GM23338 (cell line): Measurements from ENCODE around the gene PDE4D. TPM values are rescaled to one million over a fixed set of nuclear protein-coding genes. Genes with fewer than 3 reads are reported as not detected.

Experiments used
- ATAC-seq: fragments of 200-7000 bp; cut with Tn5 transposase; 3 replicates; pipeline ENCODE4 v1.9.1; 2020
- DNase-seq: peaks from one replicate; pipeline ENCODE4 v3.0.0-alpha.2; 2015; ENCODE audit warnings: low spot score
- H2AFZ ChIP-seq: fragments of 200-600 bp; sonication (generic); 2 replicates; pipeline ENCODE4 v1.8.0; 2016; ENCODE audit warnings: antibody characterized with exemption, mild to moderate bottlenecking, moderate library complexity
- H3F3A ChIP-seq: fragments of 200-600 bp; sonication (generic); replicated peaks from 2 replicates; pipeline ENCODE4 v1.8.0; 2017; ENCODE audit warnings: antibody characterized with exemption, mixed run types, low read depth
- H3K27ac ChIP-seq: fragments of 200-600 bp; sonication (generic); 2 replicates; pipeline ENCODE4 v1.6.1; 2016; ENCODE audit warnings: low read depth
- H3K27me3 ChIP-seq: fragments of 200-600 bp; sonication (generic); 2 replicates; pipeline ENCODE4 v1.8.0; 2016; ENCODE audit warnings: mild to moderate bottlenecking, mixed run types, moderate library complexity; ENCODE audit not compliant: insufficient read depth
- H3K36me3 ChIP-seq: fragments of 200-600 bp; sonication (generic); 2 replicates; pipeline ENCODE4 v1.8.0; 2016; ENCODE audit warnings: mild to moderate bottlenecking; ENCODE audit not compliant: insufficient read depth
- H3K4me1 ChIP-seq: fragments of 200-600 bp; sonication (generic); 2 replicates; pipeline ENCODE4 v1.8.0; 2016; ENCODE audit warnings: mild to moderate bottlenecking, moderate library complexity; ENCODE audit not compliant: insufficient read depth
- H3K4me2 ChIP-seq: fragments of 200-600 bp; sonication (generic); 2 replicates; pipeline ENCODE4 v1.7.1; 2017; ENCODE audit warnings: mixed run types
- H3K4me3 ChIP-seq: fragments of 200-600 bp; sonication (generic); 2 replicates; pipeline ENCODE4 v1.6.1; 2016; ENCODE audit warnings: mixed run types
- H3K79me2 ChIP-seq: fragments of 200-600 bp; sonication (generic); replicated peaks from 2 replicates; pipeline ENCODE4 v1.8.0; 2017; ENCODE audit warnings: mild to moderate bottlenecking; ENCODE audit not compliant: insufficient read depth
- H3K9me2 ChIP-seq: fragments of 200-600 bp; sonication (generic); 2 replicates; pipeline ENCODE4 v1.8.0; 2017; ENCODE audit not compliant: insufficient read depth
- H4K20me1 ChIP-seq: fragments of 200-600 bp; sonication (generic); replicated peaks from 2 replicates; pipeline ENCODE4 v1.8.0; 2017; ENCODE audit warnings: mild to moderate bottlenecking; ENCODE audit not compliant: insufficient read depth
- H3K27ac Mint-ChIP-seq: 2 replicates; pipeline ENCODE4 v1.8.0; 2020; ENCODE audit warnings: inconsistent platforms, mild to moderate bottlenecking, moderate library complexity, mixed read lengths
- H3K27me3 Mint-ChIP-seq: 3 replicates; pipeline ENCODE4 v1.8.0; 2022; ENCODE audit warnings: low read depth, mild to moderate bottlenecking, moderate library complexity, mixed read lengths, inconsistent platforms; ENCODE audit not compliant: insufficient read depth, poor library complexity
- H3K36me3 Mint-ChIP-seq: 3 replicates; pipeline ENCODE4 v1.8.0; 2021; ENCODE audit warnings: low read depth, mild to moderate bottlenecking, inconsistent platforms, moderate library complexity, mixed read lengths
- H3K4me1 Mint-ChIP-seq: 3 replicates; pipeline ENCODE4 v1.8.0; 2020; ENCODE audit warnings: mild to moderate bottlenecking, inconsistent platforms, mixed read lengths
- H3K4me3 Mint-ChIP-seq: 3 replicates; pipeline ENCODE4 v1.8.0; 2021; ENCODE audit warnings: moderate library complexity, mild to moderate bottlenecking, inconsistent platforms, mixed read lengths
- H3K9me3 Mint-ChIP-seq: 3 replicates; pipeline ENCODE4 v1.8.0; 2020; ENCODE audit warnings: moderate library complexity, mild to moderate bottlenecking, inconsistent platforms, mixed read lengths
- JUNB ChIP-seq: IDR thresholded peaks from one replicate; pipeline ENCODE4 v1.6.1; 2016; ENCODE audit warnings: antibody characterized with exemption; ENCODE audit not compliant: unreplicated experiment
- NANOG ChIP-seq: IDR thresholded peaks from 2 replicates; pipeline ENCODE4 v1.6.1; 2016; ENCODE audit warnings: antibody characterized with exemption, borderline replicate concordance
- ZNF114 ChIP-seq: fragments of 250-450 bp; sonication (Bioruptor Pico); IDR thresholded peaks from 2 replicates; pipeline ENCODE4 v1.5.0; 2020; ENCODE audit warnings: mild to moderate bottlenecking, moderate library complexity
- polyA plus RNA-seq: library from polyadenylated mRNA; unstranded; fragments of >200 nt; fragmentation: Nextera tagmentation; extraction: Ambion mirVana; gene quantifications from 2 replicates; pipeline ENCODE4 v1.2.1, GENCODE V29; 2016
- total RNA-seq: library from RNA; depleted of rRNA; stranded (reverse); fragments of >200 nt; shearing (Covaris generic); gene quantifications from 2 replicates; pipeline ENCODE4 v1.2.3, GENCODE V29; 2014
- TF ChIP-seq, protein P1 (sequence below): IDR thresholded peaks from one replicate; pipeline ENCODE4 v1.6.1; 2018; ENCODE audit warnings: antibody characterized with exemption; ENCODE audit not compliant: unreplicated experiment
- TF ChIP-seq, protein P2 (sequence below): fragments of 250-450 bp; sonication (Bioruptor Pico); IDR thresholded peaks from 2 replicates; pipeline ENCODE4 v1.5.0; 2020; ENCODE audit warnings: mild to moderate bottlenecking, moderate library complexity
- TF ChIP-seq, protein P3 (sequence below), 2 experiments: fragments of 200-600 bp in 1 of 2; sonication (generic) in 1 of 2; conservative IDR thresholded peaks; 2 replicates each; pipeline versions ENCODE4 v1.5.1 to v1.6.1; 2016 to 2017; ENCODE audit warnings: antibody characterized with exemption in 2 of 2, low read depth in 2 of 2, mild to moderate bottlenecking in 2 of 2, moderate library complexity in 1 of 2

The PDE4D gene
- total and polyA plus RNA-seq, 2 experiments from 2014 or later, result 2.1 to 4.7 TPM

DNA sequence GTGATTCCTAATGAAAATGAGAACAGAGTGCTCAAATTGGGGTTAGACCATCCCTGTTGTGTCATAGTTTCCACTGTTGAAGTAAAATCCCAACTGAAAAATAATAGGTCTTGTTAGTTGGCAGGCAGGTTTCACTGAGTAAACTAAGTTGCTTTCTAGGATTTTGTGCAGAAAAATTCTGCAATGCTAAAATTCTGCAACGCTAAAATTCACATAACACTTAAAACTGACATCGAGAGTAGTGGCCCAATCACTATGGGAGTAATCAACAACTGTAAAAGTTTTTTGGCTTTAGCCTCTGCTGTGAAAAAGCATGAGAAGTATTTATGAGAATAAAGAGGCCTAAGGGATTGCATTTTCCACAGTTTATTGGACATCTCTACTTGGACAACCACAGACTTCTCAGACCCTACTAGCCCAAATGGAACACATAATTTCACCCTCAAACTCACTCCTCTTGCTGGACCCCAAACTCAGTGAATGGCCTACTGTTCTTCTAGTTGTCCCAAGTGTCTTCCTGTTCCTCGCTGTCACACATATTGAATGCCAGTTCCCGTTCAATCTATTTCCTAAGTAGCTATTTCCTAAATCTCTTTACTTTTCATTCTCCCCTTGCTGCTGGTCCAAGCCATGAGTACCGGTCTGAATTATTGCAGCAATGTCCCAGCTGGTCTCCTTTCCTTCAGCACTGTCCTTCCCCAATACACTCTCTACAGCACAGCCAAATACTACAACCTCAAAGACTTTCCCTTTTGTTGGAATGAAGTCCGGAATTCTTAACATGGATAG, 355.4 kb downstream of the PDE4D start (continued):
- TF ChIP-seq, protein P1, sequence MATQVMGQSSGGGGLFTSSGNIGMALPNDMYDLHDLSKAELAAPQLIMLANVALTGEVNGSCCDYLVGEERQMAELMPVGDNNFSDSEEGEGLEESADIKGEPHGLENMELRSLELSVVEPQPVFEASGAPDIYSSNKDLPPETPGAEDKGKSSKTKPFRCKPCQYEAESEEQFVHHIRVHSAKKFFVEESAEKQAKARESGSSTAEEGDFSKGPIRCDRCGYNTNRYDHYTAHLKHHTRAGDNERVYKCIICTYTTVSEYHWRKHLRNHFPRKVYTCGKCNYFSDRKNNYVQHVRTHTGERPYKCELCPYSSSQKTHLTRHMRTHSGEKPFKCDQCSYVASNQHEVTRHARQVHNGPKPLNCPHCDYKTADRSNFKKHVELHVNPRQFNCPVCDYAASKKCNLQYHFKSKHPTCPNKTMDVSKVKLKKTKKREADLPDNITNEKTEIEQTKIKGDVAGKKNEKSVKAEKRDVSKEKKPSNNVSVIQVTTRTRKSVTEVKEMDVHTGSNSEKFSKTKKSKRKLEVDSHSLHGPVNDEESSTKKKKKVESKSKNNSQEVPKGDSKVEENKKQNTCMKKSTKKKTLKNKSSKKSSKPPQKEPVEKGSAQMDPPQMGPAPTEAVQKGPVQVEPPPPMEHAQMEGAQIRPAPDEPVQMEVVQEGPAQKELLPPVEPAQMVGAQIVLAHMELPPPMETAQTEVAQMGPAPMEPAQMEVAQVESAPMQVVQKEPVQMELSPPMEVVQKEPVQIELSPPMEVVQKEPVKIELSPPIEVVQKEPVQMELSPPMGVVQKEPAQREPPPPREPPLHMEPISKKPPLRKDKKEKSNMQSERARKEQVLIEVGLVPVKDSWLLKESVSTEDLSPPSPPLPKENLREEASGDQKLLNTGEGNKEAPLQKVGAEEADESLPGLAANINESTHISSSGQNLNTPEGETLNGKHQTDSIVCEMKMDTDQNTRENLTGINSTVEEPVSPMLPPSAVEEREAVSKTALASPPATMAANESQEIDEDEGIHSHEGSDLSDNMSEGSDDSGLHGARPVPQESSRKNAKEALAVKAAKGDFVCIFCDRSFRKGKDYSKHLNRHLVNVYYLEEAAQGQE, result no peak

DNA sequence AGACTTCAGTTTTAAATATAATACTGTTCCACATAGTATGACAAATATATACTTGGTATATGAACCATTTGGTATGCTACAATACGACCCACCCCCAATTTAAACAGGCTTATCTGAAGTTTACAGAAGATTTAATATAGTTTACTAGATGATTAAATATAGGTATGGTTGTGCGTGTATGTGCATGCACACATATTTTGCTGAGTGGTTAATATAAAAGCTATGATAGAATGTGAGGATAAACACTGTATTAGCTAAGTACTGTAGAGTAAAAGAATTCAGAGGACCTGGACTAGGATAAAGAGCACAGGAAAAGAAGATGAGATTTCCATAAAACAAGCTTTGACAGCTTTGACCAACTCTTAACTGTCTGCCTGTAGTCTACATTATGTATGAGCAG, 356.7 kb downstream of the PDE4D start:
- Histone ChIP-seq H3K79me2 (no peaks in the 10 kb centered on the region), H3K36me3 (no peaks in the 10 kb centered on the region), H3K9me2 (peaks cover 3% of the 10 kb centered on the region; the same call in 1 of the 2 replicates), H3K4me2 (no peak overlapping the region), H2AFZ (no peak overlapping the region), H3K27ac (no peak overlapping the region), H3K27me3 (no peaks in the 10 kb centered on the region), H3K4me3 (no peak overlapping the region), H3K4me1 (peaks cover 3% of the 10 kb centered on the region; the same call in 1 of the 2 replicates), H4K20me1 (no peaks in the 10 kb centered on the region), H3F3A (no peaks in the 10 kb centered on the region)
- DNase-seq (no peak), ATAC-seq (no peak)
- Mint-ChIP-seq H3K4me3 (no peak overlapping the region), H3K9me3 (no peaks in the 10 kb centered on the region; the same call in 2 of the 3 replicates), H3K4me1 (peaks cover 11% of the 10 kb centered on the region), H3K36me3 (no peaks in the 10 kb centered on the region), H3K27me3 (no peaks in the 10 kb centered on the region), H3K27ac (no peak overlapping the region)
- TF ChIP-seq, protein P2, sequence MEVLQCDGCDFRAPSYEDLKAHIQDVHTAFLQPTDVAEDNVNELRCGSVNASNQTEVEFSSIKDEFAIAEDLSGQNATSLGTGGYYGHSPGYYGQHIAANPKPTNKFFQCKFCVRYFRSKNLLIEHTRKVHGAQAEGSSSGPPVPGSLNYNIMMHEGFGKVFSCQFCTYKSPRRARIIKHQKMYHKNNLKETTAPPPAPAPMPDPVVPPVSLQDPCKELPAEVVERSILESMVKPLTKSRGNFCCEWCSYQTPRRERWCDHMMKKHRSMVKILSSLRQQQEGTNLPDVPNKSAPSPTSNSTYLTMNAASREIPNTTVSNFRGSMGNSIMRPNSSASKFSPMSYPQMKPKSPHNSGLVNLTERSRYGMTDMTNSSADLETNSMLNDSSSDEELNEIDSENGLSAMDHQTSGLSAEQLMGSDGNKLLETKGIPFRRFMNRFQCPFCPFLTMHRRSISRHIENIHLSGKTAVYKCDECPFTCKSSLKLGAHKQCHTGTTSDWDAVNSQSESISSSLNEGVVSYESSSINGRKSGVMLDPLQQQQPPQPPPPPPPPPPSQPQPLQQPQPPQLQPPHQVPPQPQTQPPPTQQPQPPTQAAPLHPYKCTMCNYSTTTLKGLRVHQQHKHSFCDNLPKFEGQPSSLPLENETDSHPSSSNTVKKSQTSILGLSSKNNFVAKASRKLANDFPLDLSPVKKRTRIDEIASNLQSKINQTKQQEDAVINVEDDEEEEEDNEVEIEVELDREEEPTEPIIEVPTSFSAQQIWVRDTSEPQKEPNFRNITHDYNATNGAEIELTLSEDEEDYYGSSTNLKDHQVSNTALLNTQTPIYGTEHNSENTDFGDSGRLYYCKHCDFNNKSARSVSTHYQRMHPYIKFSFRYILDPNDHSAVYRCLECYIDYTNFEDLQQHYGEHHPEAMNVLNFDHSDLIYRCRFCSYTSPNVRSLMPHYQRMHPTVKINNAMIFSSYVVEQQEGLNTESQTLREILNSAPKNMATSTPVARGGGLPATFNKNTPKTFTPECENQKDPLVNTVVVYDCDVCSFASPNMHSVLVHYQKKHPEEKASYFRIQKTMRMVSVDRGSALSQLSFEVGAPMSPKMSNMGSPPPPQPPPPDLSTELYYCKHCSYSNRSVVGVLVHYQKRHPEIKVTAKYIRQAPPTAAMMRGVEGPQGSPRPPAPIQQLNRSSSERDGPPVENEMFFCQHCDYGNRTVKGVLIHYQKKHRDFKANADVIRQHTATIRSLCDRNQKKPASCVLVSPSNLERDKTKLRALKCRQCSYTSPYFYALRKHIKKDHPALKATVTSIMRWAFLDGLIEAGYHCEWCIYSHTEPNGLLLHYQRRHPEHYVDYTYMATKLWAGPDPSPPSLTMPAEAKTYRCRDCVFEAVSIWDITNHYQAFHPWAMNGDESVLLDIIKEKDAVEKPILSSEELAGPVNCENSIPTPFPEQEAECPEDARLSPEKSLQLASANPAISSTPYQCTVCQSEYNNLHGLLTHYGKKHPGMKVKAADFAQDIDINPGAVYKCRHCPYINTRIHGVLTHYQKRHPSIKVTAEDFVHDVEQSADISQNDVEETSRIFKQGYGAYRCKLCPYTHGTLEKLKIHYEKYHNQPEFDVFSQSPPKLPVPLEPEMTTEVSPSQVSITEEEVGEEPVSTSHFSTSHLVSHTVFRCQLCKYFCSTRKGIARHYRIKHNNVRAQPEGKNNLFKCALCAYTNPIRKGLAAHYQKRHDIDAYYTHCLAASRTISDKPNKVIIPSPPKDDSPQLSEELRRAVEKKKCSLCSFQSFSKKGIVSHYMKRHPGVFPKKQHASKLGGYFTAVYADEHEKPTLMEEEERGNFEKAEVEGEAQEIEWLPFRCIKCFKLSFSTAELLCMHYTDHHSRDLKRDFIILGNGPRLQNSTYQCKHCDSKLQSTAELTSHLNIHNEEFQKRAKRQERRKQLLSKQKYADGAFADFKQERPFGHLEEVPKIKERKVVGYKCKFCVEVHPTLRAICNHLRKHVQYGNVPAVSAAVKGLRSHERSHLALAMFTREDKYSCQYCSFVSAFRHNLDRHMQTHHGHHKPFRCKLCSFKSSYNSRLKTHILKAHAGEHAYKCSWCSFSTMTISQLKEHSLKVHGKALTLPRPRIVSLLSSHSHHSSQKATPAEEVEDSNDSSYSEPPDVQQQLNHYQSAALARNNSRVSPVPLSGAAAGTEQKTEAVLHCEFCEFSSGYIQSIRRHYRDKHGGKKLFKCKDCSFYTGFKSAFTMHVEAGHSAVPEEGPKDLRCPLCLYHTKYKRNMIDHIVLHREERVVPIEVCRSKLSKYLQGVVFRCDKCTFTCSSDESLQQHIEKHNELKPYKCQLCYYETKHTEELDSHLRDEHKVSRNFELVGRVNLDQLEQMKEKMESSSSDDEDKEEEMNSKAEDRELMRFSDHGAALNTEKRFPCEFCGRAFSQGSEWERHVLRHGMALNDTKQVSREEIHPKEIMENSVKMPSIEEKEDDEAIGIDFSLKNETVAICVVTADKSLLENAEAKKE (CRISPR knock-in tag), result no peak
- no peak for TF ChIP-seq NANOG
- TF ChIP-seq ZNF114 (CRISPR knock-in tag), result no peak
- TF ChIP-seq, protein P1, result no peak
- TF ChIP-seq, protein P3, sequence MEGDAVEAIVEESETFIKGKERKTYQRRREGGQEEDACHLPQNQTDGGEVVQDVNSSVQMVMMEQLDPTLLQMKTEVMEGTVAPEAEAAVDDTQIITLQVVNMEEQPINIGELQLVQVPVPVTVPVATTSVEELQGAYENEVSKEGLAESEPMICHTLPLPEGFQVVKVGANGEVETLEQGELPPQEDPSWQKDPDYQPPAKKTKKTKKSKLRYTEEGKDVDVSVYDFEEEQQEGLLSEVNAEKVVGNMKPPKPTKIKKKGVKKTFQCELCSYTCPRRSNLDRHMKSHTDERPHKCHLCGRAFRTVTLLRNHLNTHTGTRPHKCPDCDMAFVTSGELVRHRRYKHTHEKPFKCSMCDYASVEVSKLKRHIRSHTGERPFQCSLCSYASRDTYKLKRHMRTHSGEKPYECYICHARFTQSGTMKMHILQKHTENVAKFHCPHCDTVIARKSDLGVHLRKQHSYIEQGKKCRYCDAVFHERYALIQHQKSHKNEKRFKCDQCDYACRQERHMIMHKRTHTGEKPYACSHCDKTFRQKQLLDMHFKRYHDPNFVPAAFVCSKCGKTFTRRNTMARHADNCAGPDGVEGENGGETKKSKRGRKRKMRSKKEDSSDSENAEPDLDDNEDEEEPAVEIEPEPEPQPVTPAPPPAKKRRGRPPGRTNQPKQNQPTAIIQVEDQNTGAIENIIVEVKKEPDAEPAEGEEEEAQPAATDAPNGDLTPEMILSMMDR (conservative IDR thresholded peaks at IDR 0.05; ENCODE audit: low read depth in 2 of 2), result no peak
- no peak for TF ChIP-seq JUNB
